Fibroblast of mammary gland (primary cell): ENCODE data around the gene RAP2B.

Experiments used
- DNase-seq: peaks from one replicate; pipeline ENCODE4 v3.0.0-alpha.2; 2010; ENCODE audit warnings: low read depth
- H3K4me3 ChIP-seq: 2 replicates; pipeline ENCODE4 v1.5.1; 2011; ENCODE audit warnings: low read depth, mild to moderate bottlenecking, low read length, moderate library complexity; ENCODE audit not compliant: control insufficient read depth
- TF ChIP-seq, protein P1 (sequence below): conservative IDR thresholded peaks from 2 replicates; pipeline ENCODE4 v1.5.1; 2011; ENCODE audit warnings: low read depth, low read length, inconsistent platforms; ENCODE audit not compliant: control insufficient read depth, insufficient read depth

Gene RAP2B

DNA sequence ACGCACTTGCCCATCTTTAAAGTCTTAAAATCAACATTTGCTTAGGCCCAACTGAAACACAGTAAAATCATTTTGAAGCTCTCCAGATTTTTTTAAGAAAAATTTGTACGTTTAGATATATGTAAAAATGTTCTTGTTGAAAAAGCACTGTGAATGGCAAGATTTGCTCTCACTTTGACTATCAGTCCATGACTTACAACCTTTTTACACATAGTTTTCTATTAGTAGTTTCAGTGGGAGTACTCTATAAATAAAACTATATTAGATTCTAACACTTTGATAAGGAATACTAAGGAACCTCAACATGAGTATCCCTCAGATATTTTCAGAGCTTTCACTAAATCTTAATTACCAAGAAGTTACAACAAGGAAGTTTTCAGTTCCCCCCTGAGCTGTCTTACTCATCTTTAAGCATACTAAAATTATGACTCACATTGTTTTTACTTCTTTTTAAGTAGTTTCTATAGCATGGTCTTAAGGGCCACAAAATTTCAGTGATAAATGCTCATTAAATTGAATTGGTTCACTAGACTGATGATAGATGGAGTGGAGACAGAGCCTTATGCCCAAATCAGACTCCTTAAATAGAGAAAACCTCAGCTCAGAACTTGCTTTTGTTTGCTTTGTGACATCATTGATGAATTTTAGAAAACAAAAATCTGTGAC lies 31.6 kb upstream of the RAP2B start:
- H3K4me3 ChIP-seq, result no peak overlapping the region
- TF ChIP-seq, protein P1, sequence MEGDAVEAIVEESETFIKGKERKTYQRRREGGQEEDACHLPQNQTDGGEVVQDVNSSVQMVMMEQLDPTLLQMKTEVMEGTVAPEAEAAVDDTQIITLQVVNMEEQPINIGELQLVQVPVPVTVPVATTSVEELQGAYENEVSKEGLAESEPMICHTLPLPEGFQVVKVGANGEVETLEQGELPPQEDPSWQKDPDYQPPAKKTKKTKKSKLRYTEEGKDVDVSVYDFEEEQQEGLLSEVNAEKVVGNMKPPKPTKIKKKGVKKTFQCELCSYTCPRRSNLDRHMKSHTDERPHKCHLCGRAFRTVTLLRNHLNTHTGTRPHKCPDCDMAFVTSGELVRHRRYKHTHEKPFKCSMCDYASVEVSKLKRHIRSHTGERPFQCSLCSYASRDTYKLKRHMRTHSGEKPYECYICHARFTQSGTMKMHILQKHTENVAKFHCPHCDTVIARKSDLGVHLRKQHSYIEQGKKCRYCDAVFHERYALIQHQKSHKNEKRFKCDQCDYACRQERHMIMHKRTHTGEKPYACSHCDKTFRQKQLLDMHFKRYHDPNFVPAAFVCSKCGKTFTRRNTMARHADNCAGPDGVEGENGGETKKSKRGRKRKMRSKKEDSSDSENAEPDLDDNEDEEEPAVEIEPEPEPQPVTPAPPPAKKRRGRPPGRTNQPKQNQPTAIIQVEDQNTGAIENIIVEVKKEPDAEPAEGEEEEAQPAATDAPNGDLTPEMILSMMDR, result no peak
- DNase-seq, result peak; percentile 84

- TF ChIP-seq, protein P1, result no peak
- no peak for DNase-seq
- no peak overlapping the region for H3K4me3 ChIP-seq
These were observed 24.4 kb upstream of the RAP2B start for GRCh38 chr3:153137626-153138025.

DNA sequence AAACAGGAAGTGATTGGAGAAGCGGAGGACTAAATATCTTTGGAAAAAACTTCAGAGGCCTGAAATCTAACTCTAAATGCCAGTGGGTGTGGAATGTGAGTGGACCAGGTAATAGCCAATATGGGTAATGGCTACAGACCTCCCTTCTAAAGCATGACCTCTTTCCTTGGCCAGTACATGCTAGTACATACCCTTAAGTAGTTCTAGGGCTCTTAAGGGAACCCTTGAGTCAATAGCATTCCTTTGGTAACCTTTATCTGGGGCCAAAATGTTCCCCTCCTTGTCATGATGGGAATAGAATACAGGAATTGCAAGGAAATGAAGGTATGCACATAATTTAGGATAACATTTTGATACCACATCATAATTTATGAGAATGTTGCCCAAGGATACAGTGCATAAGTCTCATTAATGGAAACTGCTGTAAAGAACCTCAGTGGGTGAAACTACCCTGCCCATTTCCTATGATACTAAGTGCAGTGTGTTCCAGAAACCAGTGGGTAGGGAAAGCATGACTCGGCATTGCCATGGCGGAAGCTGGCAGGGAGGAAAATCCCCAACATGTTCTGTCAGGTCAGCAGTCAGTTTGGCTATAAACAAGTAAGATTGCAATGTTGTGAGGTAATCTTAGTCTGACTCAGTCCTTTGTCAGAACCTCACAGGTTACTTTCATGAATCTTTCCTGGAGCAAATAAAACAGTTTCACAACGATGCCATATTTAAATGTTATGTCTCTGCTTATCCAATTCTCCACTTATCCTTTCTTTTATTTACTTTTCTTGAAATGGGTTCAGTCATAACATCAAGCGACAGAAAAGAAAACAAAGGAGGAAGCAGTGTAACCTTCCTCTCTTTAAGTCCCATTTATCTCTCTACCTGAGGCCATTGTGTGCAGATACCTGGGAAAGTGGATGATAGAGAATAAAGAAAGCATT lies 23.5 kb upstream of the RAP2B start:
- TF ChIP-seq, protein P1, result no peak
- DNase-seq, result peak; percentile 94
- no peak overlapping the region for H3K4me3 ChIP-seq

DNA sequence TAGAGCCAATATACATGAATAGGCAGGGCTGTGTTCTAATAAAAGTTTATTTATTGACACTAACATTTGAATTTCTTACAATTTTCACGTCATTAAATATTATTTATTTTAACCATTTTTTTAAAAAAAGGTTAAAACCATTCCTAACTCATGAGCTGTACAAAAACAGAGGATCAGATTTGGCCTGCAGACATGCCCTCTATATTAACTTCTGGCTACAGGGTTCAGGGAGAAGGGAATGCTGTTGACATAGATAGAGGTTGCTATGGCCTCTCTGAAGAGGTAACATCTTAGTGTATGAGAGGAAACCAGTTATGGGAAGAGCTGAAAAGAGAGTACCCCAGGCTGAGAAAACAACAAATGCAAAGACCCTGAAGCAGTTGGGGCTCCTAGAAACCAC lies 19.1 kb upstream of the RAP2B start:
- TF ChIP-seq, protein P1, result no peak
- no peak for DNase-seq
- H3K4me3 ChIP-seq, result no peak overlapping the region

GRCh38 chr3:153144071-153144470 lies 18.0 kb upstream of the RAP2B start:
- no peak for DNase-seq
- no peak overlapping the region for H3K4me3 ChIP-seq
- TF ChIP-seq, protein P1, result no peak

DNA sequence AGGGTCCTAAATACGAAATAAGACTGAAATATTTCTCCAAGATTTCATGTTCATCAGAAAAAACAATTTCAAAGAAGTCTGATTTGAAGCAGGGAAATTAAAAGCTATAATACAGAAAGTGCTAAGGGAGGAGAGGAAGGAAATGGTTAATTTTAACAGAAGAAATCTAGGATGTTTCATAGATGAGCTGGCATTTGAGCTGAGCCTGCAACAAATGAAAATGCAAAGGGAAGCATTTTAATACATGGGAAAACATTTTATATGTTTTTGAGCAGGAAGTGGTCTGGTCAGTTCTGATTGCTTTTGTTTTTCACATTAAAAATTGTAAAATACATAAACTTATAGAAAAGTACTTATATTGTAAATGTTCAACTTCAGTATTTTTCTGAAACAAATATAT lies 17.2 kb upstream of the RAP2B start:
- TF ChIP-seq, protein P1, result no peak
- H3K4me3 ChIP-seq, result no peak overlapping the region

More for the DNA sequence above, 17.2 kb upstream of the RAP2B start:
- DNase-seq, result peak; percentile 52
